ENCODE results near the gene BHLHE40. TPM values are rescaled to one million over a fixed set of nuclear protein-coding genes. Genes with fewer than 3 reads are reported as not detected.

Gene BHLHE40
- total and polyA plus RNA-seq, 7 donors: 11.1 to 81.9 (median 22.2) TPM

- Histone ChIP-seq H3K4me1 (peaks cover 0 to 8% (median under 1%) of the 10 kb centered on the region in 4 donors), H3K4me3 (no peak overlapping the region), H3K27me3 (no peaks in the 10 kb centered on the region), H3K27ac (peak overlapping the region in 3 of 4 donors; percentile 47 to 62 (median 55)), H3K9me3 (no peaks in the 10 kb centered on the region), H3K36me3 (no peaks in the 10 kb centered on the region)
- TF ChIP-seq CTCF (IDR thresholded peaks at IDR 0.05) (no peak), POLR2A (IDR thresholded peaks at IDR 0.05) (no peak), POLR2AphosphoS5 (IDR thresholded peaks at IDR 0.05) (no peak), EP300 (IDR thresholded peaks at IDR 0.05) (no peak)
- intact Hi-C loops (cut with DNase I): no loop called here
- DNase-seq: peak; percentile 83
- WGBS, 2 donors: 30 to 66% methylated on average over 8 of the region's 8 CpGs
Measured at GRCh38 chr3:5017925-5018531, 38.8 kb downstream of the BHLHE40 start.

- DNase-seq: no peak
- Histone ChIP-seq H3K4me3 (no peak overlapping the region), H3K9me3 (no peaks in the 10 kb centered on the region), H3K27ac (no peak overlapping the region), H3K4me1 (peaks cover 0 to 8% (median 4%) of the 10 kb centered on the region in 4 donors), H3K27me3 (no peaks in the 10 kb centered on the region), H3K36me3 (no peaks in the 10 kb centered on the region)
- WGBS, 2 donors: 70 to 79% methylated on average over 19 of the region's 19 CpGs
- intact Hi-C loops (cut with DNase I): no loop called here
- TF ChIP-seq POLR2A (IDR thresholded peaks at IDR 0.05) (no peak), EP300 (IDR thresholded peaks at IDR 0.05) (no peak)
Measured at GRCh38 chr3:5019411-5020241, 40.4 kb downstream of the BHLHE40 start.

DNA sequence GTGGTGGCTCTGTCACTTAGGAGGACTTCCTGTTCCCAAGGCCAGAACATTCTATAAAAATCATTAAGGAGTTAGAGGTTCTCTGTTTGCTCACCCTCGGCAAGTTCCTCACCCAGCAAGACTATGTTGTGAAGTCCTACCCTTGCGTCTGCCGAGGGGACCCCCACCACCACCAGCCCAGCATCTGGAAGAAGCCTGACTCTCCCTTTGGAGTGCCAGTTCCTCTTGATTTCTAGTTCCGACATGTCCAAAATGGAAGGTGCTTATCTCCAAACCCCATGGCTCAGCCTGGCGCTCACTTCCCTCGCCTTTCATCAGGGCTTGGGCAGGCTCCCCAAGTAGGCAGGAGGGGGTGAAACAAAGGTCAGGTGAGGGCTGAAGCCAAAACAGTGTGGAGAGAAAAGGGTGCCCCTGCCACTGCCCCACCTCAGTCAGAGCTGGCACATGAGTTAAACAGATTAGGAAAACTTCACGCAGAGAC is 41.0 kb downstream of the BHLHE40 start:
- TF ChIP-seq EP300 (IDR thresholded peaks at IDR 0.05): no peak
- no peak for TF ChIP-seq POLR2A (IDR thresholded peaks at IDR 0.05)
- TF ChIP-seq CTCF (IDR thresholded peaks at IDR 0.05): no peak
- TF ChIP-seq POLR2AphosphoS5 (IDR thresholded peaks at IDR 0.05): no peak
- H3K4me1 ChIP-seq: peaks cover 0 to 8% (median 4%) of the 10 kb centered on the region in 4 donors
- no peaks in the 10 kb centered on the region for H3K27me3 ChIP-seq
- no peak overlapping the region for H3K4me3 ChIP-seq
- no peaks in the 10 kb centered on the region for H3K9me3 ChIP-seq
- H3K36me3 ChIP-seq: no peaks in the 10 kb centered on the region
- DNase-seq: no peak
- no peak overlapping the region for H3K27ac ChIP-seq
- intact Hi-C loops (cut with DNase I): no loop called here
- 73 to 84% methylated on average over 7 of the region's 7 CpGs for WGBS, 2 donors

GRCh38 chr3:5021116-5022092 is 42.2 kb downstream of the BHLHE40 start:
- 89 to 91% methylated on average over 17 of the region's 17 CpGs for WGBS, 2 donors

More at GRCh38 chr3:5021116-5022092, 42.2 kb downstream of the BHLHE40 start:
- intact Hi-C loops (cut with DNase I): no loop called here
- TF ChIP-seq POLR2A (IDR thresholded peaks at IDR 0.05) (no peak), EP300 (IDR thresholded peaks at IDR 0.05) (no peak), POLR2AphosphoS5 (IDR thresholded peaks at IDR 0.05) (no peak), CTCF (IDR thresholded peaks at IDR 0.05) (no peak)
- Histone ChIP-seq H3K9me3 (no peaks in the 10 kb centered on the region), H3K36me3 (no peaks in the 10 kb centered on the region), H3K4me3 (no peak overlapping the region), H3K27me3 (no peaks in the 10 kb centered on the region), H3K27ac (peak overlapping the region in 1 of 4 donors; percentile 69), H3K4me1 (peaks cover 0 to 14% (median 9%) of the 10 kb centered on the region in 4 donors)
- DNase-seq: no peak

Measured in sigmoid colon (tissue), 7 donors.